NK-92 treated with Interleukin-12 subunit alpha and Interleukin-12 subunit beta, amount 100 ng/mL, for 24 hours (cell line): ENCODE measurements around the gene RNF13.
"Not testable (repeated sequence)": the region's sequence is repeated elsewhere in the genome, so short reads cannot be mapped to it uniquely, and the experiment has no call there.

Experiments used
- DNase-seq: peaks from one replicate; lab custom pipeline; 2025; lab: John Stamatoyannopoulos, UW

Gene RNF13

GRCh38 chr3:149957361-149958125 lies 144.5 kb downstream of the RNF13 start:
- DNase-seq, result no peak

- no peak for DNase-seq
Observed at GRCh38 chr3:149958171-149958796, 145.3 kb downstream of the RNF13 start.

- DNase-seq, result no peak
Observed at GRCh38 chr3:149959443-149959842, 146.4 kb downstream of the RNF13 start.

GRCh38 chr3:149963485-149963884 lies 150.5 kb downstream of the RNF13 start:
- no peak for DNase-seq

GRCh38 chr3:149964291-149964690 lies 151.3 kb downstream of the RNF13 start:
- no peak for DNase-seq

- DNase-seq, result no peak
Observed at GRCh38 chr3:149965278-149965677, 152.3 kb downstream of the RNF13 start.

GRCh38 chr3:149967086-149967685 lies 154.2 kb downstream of the RNF13 start:
- no peak for DNase-seq

- DNase-seq, result no peak
Observed at GRCh38 chr3:149968216-149968615, 155.2 kb downstream of the RNF13 start.

- DNase-seq, result no peak
Observed at GRCh38 chr3:149969110-149969939, 156.3 kb downstream of the RNF13 start.

- no peak for DNase-seq
Observed at GRCh38 chr3:149969940-149970715, 157.1 kb downstream of the RNF13 start.

GRCh38 chr3:149970716-149971402 lies 157.8 kb downstream of the RNF13 start, which contains the start of gene PFN2:
Gene PFN2 (minus strand): TSS chr3:149970895. CDS start chr3:149970856, 39 bp downstream.
- no peak for DNase-seq

- DNase-seq, result no peak
Observed at GRCh38 chr3:149971403-149972075, 158.5 kb downstream of the RNF13 start.

GRCh38 chr3:149975919-149976318 lies 162.9 kb downstream of the RNF13 start:
- no peak for DNase-seq

GRCh38 chr3:149977386-149977785 lies 164.4 kb downstream of the RNF13 start:
- DNase-seq, result no peak

- DNase-seq, result not testable (repeated sequence)
Observed at GRCh38 chr3:149981979-149982378, 169.0 kb downstream of the RNF13 start.

- DNase-seq, result not testable (repeated sequence)
Observed at GRCh38 chr3:149983053-149983452, 170.0 kb downstream of the RNF13 start.

- DNase-seq, result no peak
Observed at GRCh38 chr3:149983628-149984027, 170.6 kb downstream of the RNF13 start.

GRCh38 chr3:149989307-149989706 lies 176.3 kb downstream of the RNF13 start:
- DNase-seq, result no peak

GRCh38 chr3:149990423-149990948 lies 177.5 kb downstream of the RNF13 start:
- no peak for DNase-seq
